ENCODE measurements around the gene TMEM150C. TPM values are rescaled to one million over a fixed set of nuclear protein-coding genes. Genes with fewer than 3 reads are reported as not detected.

The TMEM150C gene
- total and polyA plus RNA-seq, 4 experiments from 2014 or later: 0.07 TPM; not detected in 3

DNA sequence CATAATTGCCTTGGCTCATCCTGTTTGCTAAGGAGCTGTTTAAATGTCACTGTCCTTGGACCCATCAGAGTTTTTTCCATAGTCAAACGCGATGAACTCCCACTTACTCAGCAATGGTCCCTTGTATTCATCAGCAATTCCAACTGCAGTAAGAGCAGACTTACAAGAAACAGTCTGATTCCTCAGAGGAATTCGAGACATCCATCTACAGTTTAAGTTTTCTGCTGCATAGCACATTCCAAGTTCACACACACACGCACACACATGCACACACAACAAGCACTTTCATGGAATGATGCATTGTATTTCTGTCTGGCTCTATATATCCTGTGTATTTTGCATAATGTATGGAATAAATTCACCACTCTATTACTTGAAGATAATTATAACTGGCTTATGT lies 32.7 kb upstream of the TMEM150C start:
- no peak overlapping the region for H3K27ac ChIP-seq (ENCODE audit: low read depth, low read length)
- intact Hi-C loops (cut with micrococcal nuclease): no loop called here
- H3K36me3 ChIP-seq (ENCODE audit: insufficient read depth, low read length): no peaks in the 10 kb centered on the region
- Mint-ChIP-seq H3K4me1 (no peaks in the 10 kb centered on the region), H3K27ac (no peak overlapping the region), H3K27me3 (peaks cover 8 to 21% of the 10 kb centered on the region in 2 donors), H3K36me3 (no peaks in the 10 kb centered on the region), H3K4me3 (no peak overlapping the region), H3K9me3 (no peaks in the 10 kb centered on the region)
- H3K4me3 ChIP-seq (ENCODE audit: low read length in 2 of 2): no peak overlapping the region
- H3K27me3 ChIP-seq (ENCODE audit: insufficient read depth, low read length): peaks cover 4% of the 10 kb centered on the region
- ChIA-PET CTCF (ENCODE audit: partially characterized antibody) (no interaction called here), POLR2A (ENCODE audit: partially characterized antibody) (no interaction called here)
- H3K9me3 ChIP-seq (ENCODE audit: control insufficient read depth in 1 of 2, low read length in 2 of 2): no peaks in the 10 kb centered on the region
- H3K4me1 ChIP-seq (ENCODE audit: insufficient read depth, low read length): no peaks in the 10 kb centered on the region
- no peak for DNase-seq

DNA sequence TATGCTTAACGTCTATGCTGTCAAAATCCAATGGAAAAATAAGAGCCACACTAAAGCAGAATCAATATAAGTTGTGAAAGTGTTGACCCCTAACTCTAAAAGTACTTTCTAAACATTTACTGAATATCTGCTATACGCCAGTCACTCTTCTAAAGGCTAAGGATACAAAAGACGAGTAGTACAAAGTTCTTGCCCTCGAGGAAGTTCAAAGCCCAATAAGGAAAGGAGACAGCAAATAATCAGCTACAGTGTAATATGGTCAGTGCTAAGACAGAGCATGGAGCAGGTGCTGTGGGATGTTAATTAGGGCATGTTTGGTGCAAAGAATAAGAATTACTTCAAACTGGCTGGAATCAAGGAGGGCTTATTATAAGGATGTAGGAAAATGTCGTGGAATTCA lies 31.6 kb upstream of the TMEM150C start:
- H3K36me3 Mint-ChIP-seq: no peaks in the 10 kb centered on the region
- Histone ChIP-seq H3K36me3 (ENCODE audit: insufficient read depth, low read length) (no peaks in the 10 kb centered on the region), H3K27me3 (ENCODE audit: insufficient read depth, low read length) (peaks cover 4% of the 10 kb centered on the region), H3K27ac (ENCODE audit: low read depth, low read length) (no peak overlapping the region), H3K4me3 (ENCODE audit: low read length in 2 of 2) (no peak overlapping the region), H3K4me1 (ENCODE audit: insufficient read depth, low read length) (no peaks in the 10 kb centered on the region), H3K9me3 (ENCODE audit: control insufficient read depth in 1 of 2, low read length in 2 of 2) (no peaks in the 10 kb centered on the region)
- H3K9me3 Mint-ChIP-seq: no peaks in the 10 kb centered on the region
- no peak overlapping the region for H3K4me3 Mint-ChIP-seq
- CTCF ChIA-PET (ENCODE audit: partially characterized antibody): no interaction called here
- H3K27ac Mint-ChIP-seq: no peak overlapping the region
- POLR2A ChIA-PET (ENCODE audit: partially characterized antibody): no interaction called here
- no peaks in the 10 kb centered on the region for H3K4me1 Mint-ChIP-seq
- no peak for DNase-seq
- peaks cover 9 to 18% of the 10 kb centered on the region in 2 donors for H3K27me3 Mint-ChIP-seq
- intact Hi-C loops (cut with micrococcal nuclease): no loop called here

DNA sequence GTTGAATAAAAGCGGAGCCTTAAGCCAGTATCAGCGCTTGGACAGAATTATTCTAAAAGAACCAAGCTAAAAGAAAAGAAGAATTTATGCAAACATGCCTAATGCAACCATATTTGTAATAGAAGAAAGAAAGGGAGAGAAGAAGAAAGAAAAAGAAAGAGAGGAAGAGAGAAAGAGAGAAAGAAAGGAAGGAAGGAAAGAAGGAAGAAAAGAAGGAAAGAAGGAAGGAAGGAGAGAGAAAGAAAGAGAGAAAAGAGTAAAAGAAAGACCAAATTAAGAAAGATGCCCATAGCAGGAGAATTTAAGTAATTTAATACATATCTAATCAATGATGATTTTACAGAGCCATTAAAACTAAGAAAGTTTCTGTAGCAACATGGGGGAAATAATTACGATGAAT lies 30.9 kb upstream of the TMEM150C start:
- ChIA-PET POLR2A (ENCODE audit: partially characterized antibody) (no interaction called here), CTCF (ENCODE audit: partially characterized antibody) (no interaction called here)
- Histone ChIP-seq H3K27me3 (ENCODE audit: insufficient read depth, low read length) (peaks cover 4% of the 10 kb centered on the region), H3K4me1 (ENCODE audit: insufficient read depth, low read length) (no peaks in the 10 kb centered on the region), H3K27ac (ENCODE audit: low read depth, low read length) (no peak overlapping the region), H3K9me3 (ENCODE audit: control insufficient read depth in 1 of 2, low read length in 2 of 2) (no peaks in the 10 kb centered on the region), H3K36me3 (ENCODE audit: insufficient read depth, low read length) (no peaks in the 10 kb centered on the region), H3K4me3 (ENCODE audit: low read length in 2 of 2) (no peak overlapping the region)
- intact Hi-C loops (cut with micrococcal nuclease): no loop called here
- H3K36me3 Mint-ChIP-seq: no peaks in the 10 kb centered on the region
- H3K4me1 Mint-ChIP-seq: no peaks in the 10 kb centered on the region
- no peak overlapping the region for H3K27ac Mint-ChIP-seq
- DNase-seq: no peak
- H3K27me3 Mint-ChIP-seq: peaks cover 5 to 15% of the 10 kb centered on the region in 2 donors
- H3K9me3 Mint-ChIP-seq: no peaks in the 10 kb centered on the region
- no peak overlapping the region for H3K4me3 Mint-ChIP-seq

DNA sequence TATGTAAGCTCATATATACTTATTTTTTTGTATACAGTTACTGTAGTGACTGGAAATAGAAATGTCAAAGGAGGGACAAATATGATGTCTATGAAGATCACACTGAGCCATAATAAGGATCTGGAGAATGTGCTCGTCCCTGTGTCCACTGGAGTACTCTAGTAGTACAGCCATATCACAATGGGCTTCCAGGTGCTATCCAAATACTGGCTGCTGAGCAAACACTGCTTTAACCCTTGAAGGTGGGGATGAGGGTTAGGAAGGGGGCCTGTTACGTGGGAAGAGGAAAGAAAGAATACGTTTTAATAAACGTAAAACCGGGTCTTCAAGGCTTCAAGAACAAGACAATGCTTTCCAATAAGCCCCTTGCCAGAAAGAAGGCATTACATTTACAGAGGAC lies 29.8 kb upstream of the TMEM150C start:
- H3K27me3 Mint-ChIP-seq: peaks cover 5 to 15% of the 10 kb centered on the region in 2 donors
- Histone ChIP-seq H3K27ac (ENCODE audit: low read depth, low read length) (no peak overlapping the region), H3K4me1 (ENCODE audit: insufficient read depth, low read length) (no peaks in the 10 kb centered on the region), H3K36me3 (ENCODE audit: insufficient read depth, low read length) (no peaks in the 10 kb centered on the region), H3K4me3 (ENCODE audit: low read length in 2 of 2) (no peak overlapping the region), H3K9me3 (ENCODE audit: control insufficient read depth in 1 of 2, low read length in 2 of 2) (no peaks in the 10 kb centered on the region), H3K27me3 (ENCODE audit: insufficient read depth, low read length) (peaks cover 4% of the 10 kb centered on the region)
- H3K36me3 Mint-ChIP-seq: no peaks in the 10 kb centered on the region
- H3K27ac Mint-ChIP-seq: no peak overlapping the region
- no peaks in the 10 kb centered on the region for H3K9me3 Mint-ChIP-seq
- ChIA-PET POLR2A (ENCODE audit: partially characterized antibody) (no interaction called here), CTCF (ENCODE audit: partially characterized antibody) (no interaction called here)
- intact Hi-C loops (cut with micrococcal nuclease): no loop called here
- no peaks in the 10 kb centered on the region for H3K4me1 Mint-ChIP-seq
- no peak for DNase-seq
- H3K4me3 Mint-ChIP-seq: no peak overlapping the region

DNA sequence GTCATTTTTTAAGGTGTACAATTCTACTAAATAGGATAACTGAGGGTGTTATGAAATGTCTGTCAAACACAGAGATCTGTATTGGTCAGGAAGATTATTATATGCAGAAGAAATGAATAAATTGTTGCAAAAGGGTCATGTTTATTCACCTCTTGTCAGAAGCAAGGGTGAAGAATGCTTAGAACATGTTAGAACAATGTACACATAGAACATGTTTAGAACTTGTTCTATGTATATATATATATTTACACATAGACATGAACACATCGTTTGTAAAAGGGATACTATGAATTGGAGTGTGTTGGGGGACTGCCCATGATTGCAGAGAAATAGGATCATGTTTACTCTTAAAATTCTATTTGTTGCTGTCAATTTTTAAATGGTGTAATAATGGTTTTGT lies 28.0 kb upstream of the TMEM150C start:
- Histone ChIP-seq H3K36me3 (ENCODE audit: insufficient read depth, low read length) (no peaks in the 10 kb centered on the region), H3K27me3 (ENCODE audit: insufficient read depth, low read length) (peaks cover 4% of the 10 kb centered on the region), H3K9me3 (ENCODE audit: control insufficient read depth in 1 of 2, low read length in 2 of 2) (no peaks in the 10 kb centered on the region), H3K4me3 (ENCODE audit: low read length in 2 of 2) (no peak overlapping the region), H3K27ac (ENCODE audit: low read depth, low read length) (no peak overlapping the region), H3K4me1 (ENCODE audit: insufficient read depth, low read length) (no peaks in the 10 kb centered on the region)
- DNase-seq: no peak
- ChIA-PET POLR2A (ENCODE audit: partially characterized antibody) (no interaction called here), CTCF (ENCODE audit: partially characterized antibody) (no interaction called here)
- Mint-ChIP-seq H3K36me3 (no peaks in the 10 kb centered on the region), H3K4me1 (no peaks in the 10 kb centered on the region), H3K4me3 (no peak overlapping the region), H3K9me3 (peaks cover 0 to 2% (median 0%) of the 10 kb centered on the region in 8 donors), H3K27me3 (peaks cover 4 to 15% of the 10 kb centered on the region in 2 donors), H3K27ac (no peak overlapping the region)
- intact Hi-C loops (cut with micrococcal nuclease): no loop called here

DNA sequence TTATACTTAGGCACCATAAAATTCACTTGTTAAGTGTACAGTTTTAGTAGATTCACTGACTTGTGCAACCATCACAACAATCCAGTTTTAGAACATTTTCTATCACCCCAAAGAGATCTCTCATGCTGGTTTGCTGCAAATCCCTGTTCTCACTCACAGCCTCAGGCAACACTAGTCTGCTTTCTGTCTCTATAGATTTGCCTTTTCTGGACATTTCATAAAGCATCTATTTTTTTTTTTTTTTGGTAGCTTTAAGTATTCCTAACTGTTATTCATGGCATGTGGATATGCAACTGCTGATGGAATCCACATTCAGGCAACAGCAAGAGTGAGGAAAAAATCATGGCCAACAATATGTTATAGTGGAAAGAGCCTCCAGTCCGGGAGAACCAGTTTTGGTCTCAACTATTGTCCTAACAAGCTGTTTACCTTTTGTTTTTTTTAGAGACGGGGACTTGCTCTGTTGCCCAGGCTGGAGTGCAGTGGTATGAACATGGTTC lies 27.0 kb upstream of the TMEM150C start:
- H3K36me3 ChIP-seq (ENCODE audit: insufficient read depth, low read length): no peaks in the 10 kb centered on the region
- H3K9me3 ChIP-seq (ENCODE audit: control insufficient read depth in 1 of 2, low read length in 2 of 2): no peaks in the 10 kb centered on the region
- H3K27ac ChIP-seq (ENCODE audit: low read depth, low read length): no peak overlapping the region
- intact Hi-C loops (cut with micrococcal nuclease): no loop called here
- Mint-ChIP-seq H3K9me3 (peaks cover 0 to 2% (median 0%) of the 10 kb centered on the region in 8 donors), H3K27ac (no peak overlapping the region), H3K4me3 (no peak overlapping the region), H3K27me3 (peaks cover 1 to 13% of the 10 kb centered on the region in 2 donors), H3K36me3 (no peaks in the 10 kb centered on the region), H3K4me1 (no peaks in the 10 kb centered on the region)
- peaks cover 4% of the 10 kb centered on the region for H3K27me3 ChIP-seq (ENCODE audit: insufficient read depth, low read length)
- no peaks in the 10 kb centered on the region for H3K4me1 ChIP-seq (ENCODE audit: insufficient read depth, low read length)
- H3K4me3 ChIP-seq (ENCODE audit: low read length in 2 of 2): no peak overlapping the region
- no peak for DNase-seq
- ChIA-PET CTCF (ENCODE audit: partially characterized antibody) (no interaction called here), POLR2A (ENCODE audit: partially characterized antibody) (no interaction called here)

DNA sequence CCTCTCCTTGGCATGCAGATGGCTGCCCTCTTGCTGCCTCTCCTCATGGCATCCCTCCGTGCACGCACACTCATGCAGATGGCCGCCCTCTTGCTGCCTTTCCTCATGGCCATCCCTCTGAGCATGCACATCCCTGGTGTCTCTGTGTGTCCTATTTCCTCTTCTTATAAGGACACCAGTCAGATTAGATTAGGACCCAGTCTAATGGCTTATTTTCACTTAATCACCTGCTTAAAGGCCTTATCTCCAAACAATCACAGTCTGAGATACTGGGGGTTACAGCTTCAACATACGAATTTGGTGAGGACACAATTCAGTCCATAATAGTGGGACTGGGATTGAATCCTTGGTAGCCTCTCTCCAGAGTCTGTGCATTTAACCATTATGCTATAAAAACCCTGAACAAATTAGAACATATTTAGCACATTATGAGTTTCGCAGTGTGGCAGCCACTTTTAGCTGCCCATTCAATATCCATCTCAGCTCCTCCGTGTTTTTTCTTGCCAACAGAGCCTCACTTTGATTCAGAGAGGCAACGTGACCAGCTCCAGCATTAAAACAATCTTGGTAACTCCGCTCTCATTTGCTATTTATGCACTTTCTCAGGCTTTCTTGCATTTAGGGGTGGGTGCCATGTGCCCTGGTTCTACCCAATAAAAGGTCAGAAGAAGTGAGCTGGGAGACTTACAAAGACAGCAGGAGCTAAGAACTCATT lies 26.2 kb upstream of the TMEM150C start:
- Histone ChIP-seq H3K4me3 (ENCODE audit: low read length in 2 of 2) (no peak overlapping the region), H3K27me3 (ENCODE audit: insufficient read depth, low read length) (peaks cover 4% of the 10 kb centered on the region), H3K27ac (ENCODE audit: low read depth, low read length) (no peak overlapping the region), H3K4me1 (ENCODE audit: insufficient read depth, low read length) (no peaks in the 10 kb centered on the region), H3K9me3 (ENCODE audit: control insufficient read depth in 1 of 2, low read length in 2 of 2) (no peaks in the 10 kb centered on the region), H3K36me3 (ENCODE audit: insufficient read depth, low read length) (no peaks in the 10 kb centered on the region)
- no peak for DNase-seq
- peaks cover 0 to 2% (median 0%) of the 10 kb centered on the region in 8 donors for H3K9me3 Mint-ChIP-seq
- no peak overlapping the region for H3K27ac Mint-ChIP-seq
- H3K4me1 Mint-ChIP-seq: no peaks in the 10 kb centered on the region
- POLR2A ChIA-PET (ENCODE audit: partially characterized antibody): no interaction called here
- no peak overlapping the region for H3K4me3 Mint-ChIP-seq
- no peaks in the 10 kb centered on the region for H3K36me3 Mint-ChIP-seq
- CTCF ChIA-PET (ENCODE audit: partially characterized antibody): no interaction called here
- intact Hi-C loops (cut with micrococcal nuclease): no loop called here
- H3K27me3 Mint-ChIP-seq: peaks cover 3 to 11% of the 10 kb centered on the region in 2 donors

Data from CD4-positive, alpha-beta memory T cell (primary cell).